GM19035 (cell line): Measurements from ENCODE around the gene CCDC188.

Source experiments
- ATAC-seq: cut with Tn5 transposase; IDR thresholded peaks from one replicate; pipeline ENCODE4 v1.9.1; 2021; ENCODE audit not compliant: unreplicated experiment

The CCDC188 gene

GRCh38 chr22:20149257-20150250 is 1.3 kb downstream of the CCDC188 start:
- no peak for ATAC-seq

GRCh38 chr22:20148414-20148813 is 2.4 kb downstream of the CCDC188 start:
- ATAC-seq: no peak

DNA sequence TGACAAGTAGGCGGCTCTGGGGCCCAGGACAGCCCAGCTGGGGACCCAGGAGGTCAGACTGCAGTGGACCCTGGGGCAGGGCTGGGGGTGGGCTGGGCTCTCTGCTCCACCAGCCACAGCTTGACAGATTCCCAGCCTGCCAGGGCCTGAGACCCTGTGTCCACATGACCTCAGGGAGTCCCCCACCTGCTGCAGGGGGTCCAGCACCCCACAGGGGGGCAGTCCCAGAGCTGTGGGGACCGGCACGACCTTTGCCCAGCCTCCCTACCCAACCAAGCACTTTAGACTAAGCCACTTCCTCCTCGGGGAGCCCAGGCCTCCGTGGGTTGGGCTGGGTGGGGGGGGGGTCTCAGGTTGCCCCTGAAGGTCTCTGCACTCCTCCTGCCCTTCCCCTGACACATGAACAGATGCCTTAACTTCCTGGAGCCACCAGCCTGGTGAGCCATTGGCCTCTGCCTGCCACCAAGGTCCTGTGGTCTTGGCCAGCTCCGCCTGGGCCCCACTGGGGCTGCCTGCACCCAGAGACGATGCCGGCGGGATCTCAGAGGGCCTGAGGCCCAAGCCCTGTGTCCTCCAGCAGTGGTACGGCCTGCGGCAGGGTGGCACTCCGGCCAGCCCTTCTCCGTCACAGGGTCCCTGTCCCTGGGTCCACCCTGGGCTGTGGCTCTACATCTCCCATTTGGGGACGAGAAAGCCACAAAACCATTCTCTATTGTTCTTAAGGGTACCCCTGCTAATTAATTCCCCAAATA is 3.4 kb downstream of the CCDC188 start:
- no peak for ATAC-seq

DNA sequence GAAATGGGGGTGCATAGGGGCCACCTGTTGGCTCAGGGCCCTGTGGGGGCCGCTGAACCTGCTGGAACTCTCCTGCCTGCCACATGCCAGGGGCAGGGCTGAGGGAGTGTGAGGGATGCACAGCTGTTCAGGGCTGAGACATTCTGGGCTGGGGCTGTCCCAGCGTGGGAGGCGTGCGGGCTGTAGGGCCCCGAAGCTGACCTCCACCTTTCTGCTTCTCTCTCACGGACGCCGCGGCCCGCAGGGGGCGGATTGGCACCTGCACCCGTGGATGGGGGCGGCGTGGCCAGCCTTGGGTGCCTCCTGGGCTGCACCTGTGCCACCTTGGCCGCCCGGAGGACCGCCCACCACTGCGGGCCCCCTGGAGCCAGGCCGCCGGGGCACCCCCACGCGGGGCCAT is 4.1 kb downstream of the CCDC188 start:
- ATAC-seq: no peak

- ATAC-seq: no peak
Observed at GRCh38 chr22:20145832-20146223, 5.0 kb downstream of the CCDC188 start.

- no peak for ATAC-seq
Observed at GRCh38 chr22:20145206-20145831, 5.5 kb downstream of the CCDC188 start.

- no peak for ATAC-seq
Observed at GRCh38 chr22:20143883-20144665, 6.8 kb downstream of the CCDC188 start.

DNA sequence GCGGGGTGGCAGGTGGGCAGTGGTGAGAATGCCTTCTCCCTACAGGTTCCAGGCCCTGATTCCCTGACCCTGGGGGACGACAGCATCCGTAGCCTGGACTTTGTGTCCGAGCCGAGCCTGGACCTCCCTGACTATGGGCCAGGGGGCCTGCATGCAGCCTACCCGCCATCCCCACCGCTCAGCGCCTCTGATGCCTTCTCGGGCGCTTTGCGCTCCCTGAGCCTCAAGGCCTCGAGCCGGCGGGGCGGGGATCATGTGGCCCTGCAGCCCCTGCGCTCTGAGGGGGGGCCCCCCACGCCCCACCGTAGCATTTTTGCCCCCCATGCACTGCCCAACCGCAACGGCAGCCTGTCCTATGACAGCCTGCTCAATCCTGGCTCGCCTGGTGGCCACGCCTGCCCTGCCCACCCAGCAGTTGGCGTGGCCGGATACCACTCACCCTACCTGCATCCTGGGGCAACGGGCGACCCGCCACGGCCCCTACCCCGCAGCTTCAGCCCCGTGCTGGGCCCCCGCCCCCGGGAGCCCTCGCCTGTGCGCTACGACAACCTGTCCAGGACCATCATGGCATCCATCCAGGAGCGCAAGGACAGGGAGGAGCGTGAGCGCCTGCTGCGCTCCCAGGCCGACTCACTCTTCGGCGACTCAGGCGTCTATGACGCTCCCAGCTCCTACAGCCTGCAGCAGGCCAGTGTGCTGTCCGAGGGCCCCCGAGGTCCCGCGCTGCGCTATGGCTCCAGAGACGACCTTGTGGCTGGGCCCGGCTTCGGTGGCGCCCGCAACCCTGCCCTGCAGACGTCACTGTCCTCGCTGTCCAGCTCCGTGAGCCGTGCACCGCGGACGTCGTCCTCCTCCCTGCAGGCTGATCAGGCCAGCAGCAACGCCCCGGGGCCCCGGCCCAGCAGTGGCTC is 7.9 kb downstream of the CCDC188 start:
- ATAC-seq: no peak

- no peak for ATAC-seq
Observed at GRCh38 chr22:20141186-20142077, 9.4 kb downstream of the CCDC188 start.

DNA sequence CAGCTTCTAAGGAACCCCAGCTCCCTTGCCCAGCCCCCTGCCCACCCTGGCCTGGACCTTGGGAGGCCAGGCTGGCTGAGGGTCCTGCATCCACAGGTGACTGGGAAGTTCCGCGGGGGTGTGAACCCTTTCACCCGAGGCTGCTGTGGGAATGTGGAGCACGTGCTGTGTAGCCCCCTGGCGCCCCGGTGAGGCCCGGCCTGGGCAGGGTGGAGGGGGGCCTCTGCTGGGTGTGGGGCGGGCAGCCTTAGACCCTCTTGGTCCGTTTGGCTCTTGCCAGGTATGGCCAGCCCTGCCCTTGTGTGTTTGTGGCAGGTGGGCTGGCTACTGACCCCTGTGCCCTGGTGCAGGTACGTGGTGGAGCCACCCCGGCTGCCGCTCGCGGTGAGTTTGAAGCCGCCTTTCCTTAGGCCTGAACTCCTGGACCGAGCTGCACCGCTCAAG is 10.3 kb downstream of the CCDC188 start:
- ATAC-seq: no peak

DNA sequence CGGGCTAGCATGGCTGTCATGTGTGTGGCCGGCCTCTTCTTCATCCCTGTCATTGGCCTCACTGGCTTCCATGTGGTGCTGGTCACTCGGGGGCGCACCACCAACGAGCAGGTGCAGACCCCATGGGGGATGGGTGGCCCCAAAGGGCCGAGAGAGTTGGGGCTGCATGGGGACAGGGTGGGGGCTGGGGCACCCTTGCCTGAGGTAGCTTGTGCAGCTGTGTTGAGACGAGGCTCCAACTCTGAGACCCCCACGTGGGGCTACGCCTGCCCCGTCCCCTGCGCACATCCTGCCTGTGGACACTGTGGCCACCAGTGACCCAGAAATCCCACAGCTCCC is 10.8 kb downstream of the CCDC188 start:
- ATAC-seq: no peak

GRCh38 chr22:20139391-20140106 is 11.3 kb downstream of the CCDC188 start:
- ATAC-seq: no peak

- ATAC-seq: no peak
Observed at GRCh38 chr22:20138868-20139267, 12.0 kb downstream of the CCDC188 start.

- ATAC-seq: no peak
Observed at GRCh38 chr22:20138417-20138738, 12.5 kb downstream of the CCDC188 start.

DNA sequence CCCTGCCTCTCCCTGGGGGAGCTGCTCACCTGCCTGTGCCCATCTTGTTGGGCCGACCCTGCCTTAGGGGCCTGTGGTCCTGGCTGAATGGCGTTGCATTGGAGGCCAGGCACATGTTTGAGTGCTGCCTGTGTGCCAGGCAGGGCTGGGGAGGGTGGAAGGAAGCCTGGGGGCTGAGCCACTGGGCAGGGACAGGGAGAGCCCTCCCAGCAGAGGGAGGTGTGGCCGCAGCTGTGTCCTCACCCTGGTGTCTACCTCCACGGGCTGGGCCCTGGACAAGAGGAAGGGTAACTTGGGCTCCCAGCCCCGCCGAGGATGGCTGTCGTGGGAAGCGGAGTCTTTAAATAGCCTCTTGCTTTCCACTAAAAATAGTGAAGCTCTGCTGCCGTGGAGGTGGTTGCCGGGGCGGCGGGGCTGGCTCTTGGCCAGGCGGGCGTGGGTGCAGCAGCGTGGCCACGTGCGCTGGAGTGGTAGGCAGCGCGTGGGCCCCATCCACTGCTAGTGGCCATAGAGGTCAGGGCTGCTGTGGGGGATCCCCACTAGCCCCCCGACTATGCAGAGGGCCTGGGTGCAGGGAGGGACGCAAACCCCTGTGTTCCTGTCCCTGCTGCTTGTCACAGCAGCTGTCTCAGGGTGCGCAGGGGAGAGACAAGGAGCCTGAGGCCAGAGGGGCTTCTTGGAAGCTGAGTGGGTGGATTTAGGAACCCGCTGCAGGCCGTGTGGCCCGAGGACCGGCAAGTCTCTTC is 13.0 kb downstream of the CCDC188 start:
- ATAC-seq: no peak

GRCh38 chr22:20137113-20137512 is 13.7 kb downstream of the CCDC188 start:
- no peak for ATAC-seq

DNA sequence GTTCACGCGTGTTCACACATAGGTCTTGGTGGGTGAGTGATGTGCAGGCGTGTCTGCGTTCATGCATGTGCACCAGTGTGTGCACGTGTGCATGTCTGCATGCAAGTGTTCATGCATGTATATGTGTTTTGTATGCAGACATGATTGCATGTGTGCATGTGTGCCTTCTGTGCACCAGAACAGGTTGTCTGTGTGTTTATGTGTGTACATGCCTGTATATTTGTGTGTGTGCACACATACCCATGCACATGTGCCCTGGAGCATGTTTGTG is 14.3 kb downstream of the CCDC188 start:
- ATAC-seq: no peak
